ENCODE data around the gene SGO1. TPM values are rescaled to one million over a fixed set of nuclear protein-coding genes. Genes with fewer than 3 reads are reported as not detected.

SGO1 gene
- polyA plus RNA-seq, 1 of the 3 experiments (the other 2 are of a cell fraction) = 2.2 TPM

DNA sequence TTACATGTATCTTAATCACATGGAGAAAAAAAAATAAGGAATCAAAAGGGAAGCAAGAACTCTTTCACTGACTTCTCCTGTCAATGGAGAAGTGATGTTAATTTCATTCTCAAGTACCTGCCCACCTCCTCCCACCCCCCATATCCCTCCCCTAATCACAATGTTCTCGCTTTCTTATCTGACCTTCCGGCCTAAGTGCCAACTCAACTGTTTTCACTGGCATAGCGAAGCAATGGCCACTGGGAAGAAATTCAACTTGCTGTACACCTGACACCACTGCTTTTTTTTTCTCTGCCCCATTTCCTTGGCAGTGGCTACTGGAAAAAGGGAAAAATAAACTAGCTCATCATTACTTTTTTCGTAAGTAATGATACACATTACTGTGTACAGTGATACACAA, 3.8 kb downstream of the SGO1 start:
- Histone ChIP-seq H3K4me2 (no peak overlapping the region), H3F3A (replicated peaks; ENCODE audit: insufficient read depth) (no peaks in the 10 kb centered on the region), H4K20me1 (ENCODE audit: insufficient read depth) (no peaks in the 10 kb centered on the region), H3K27me3 (ENCODE audit: insufficient read depth) (no peaks in the 10 kb centered on the region), H3K9me2 (no peaks in the 10 kb centered on the region), H3K4me1 (ENCODE audit: control insufficient read depth in 1 of 2, insufficient read depth in 2 of 2, low read depth in 1 of 2, low read length in 1 of 2) (peaks cover 13 to 15% of the 10 kb centered on the region in 2 experiments; a peak in 3 of 4 replicates), H3K79me2 (ENCODE audit: insufficient read depth) (peaks cover 38% of the 10 kb centered on the region), H3K36me3 (replicated peaks in 1 of 2; ENCODE audit: control insufficient read depth in 1 of 2, insufficient read depth in 2 of 2, low read length in 1 of 2) (peaks cover 4 to 17% of the 10 kb centered on the region in 2 experiments), H3K9ac (no peak overlapping the region), H3K9me3 (no peaks in the 10 kb centered on the region), H3K4me3 (ENCODE audit: low read depth in 2 of 2, low read length in 1 of 2) (no peak overlapping the region), H2AFZ (ENCODE audit: low read depth) (no peak overlapping the region), H3K27ac (ENCODE audit: low read depth in 2 of 2, low read length in 1 of 2) (no peak overlapping the region)
- TF ChIP-seq NFIC (IDR thresholded peaks at IDR 0.05; ENCODE audit: borderline replicate concordance) (no peak), SMC3 (IDR thresholded peaks at IDR 0.05; ENCODE audit: low read depth, low read length) (no peak), MEF2A (IDR thresholded peaks at IDR 0.05; ENCODE audit: borderline replicate concordance, low read depth) (no peak), EZH2phosphoT487 (IDR thresholded peaks at IDR 0.05; ENCODE audit: borderline replicate concordance, low read depth) (no peak), JUND (IDR thresholded peaks at IDR 0.05) (no peak), FOXJ3 (CRISPR knock-in tag; IDR thresholded peaks at IDR 0.05) (no peak), TEAD4 (IDR thresholded peaks at IDR 0.05; ENCODE audit: borderline replicate concordance, insufficient read depth) (no peak), TCF12 (IDR thresholded peaks at IDR 0.05) (no peak), TAF1 (IDR thresholded peaks at IDR 0.05; ENCODE audit: borderline replicate concordance, low read depth, low read length) (no peak), YY1 (IDR thresholded peaks at IDR 0.05; ENCODE audit: low read depth) (no peak)
- TF ChIP-seq, protein P1, sequence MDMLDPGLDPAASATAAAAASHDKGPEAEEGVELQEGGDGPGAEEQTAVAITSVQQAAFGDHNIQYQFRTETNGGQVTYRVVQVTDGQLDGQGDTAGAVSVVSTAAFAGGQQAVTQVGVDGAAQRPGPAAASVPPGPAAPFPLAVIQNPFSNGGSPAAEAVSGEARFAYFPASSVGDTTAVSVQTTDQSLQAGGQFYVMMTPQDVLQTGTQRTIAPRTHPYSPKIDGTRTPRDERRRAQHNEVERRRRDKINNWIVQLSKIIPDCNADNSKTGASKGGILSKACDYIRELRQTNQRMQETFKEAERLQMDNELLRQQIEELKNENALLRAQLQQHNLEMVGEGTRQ (IDR thresholded peaks at IDR 0.05; ENCODE audit: borderline replicate concordance, low read depth, low read length) = no peak
- TF ChIP-seq, protein P2, sequence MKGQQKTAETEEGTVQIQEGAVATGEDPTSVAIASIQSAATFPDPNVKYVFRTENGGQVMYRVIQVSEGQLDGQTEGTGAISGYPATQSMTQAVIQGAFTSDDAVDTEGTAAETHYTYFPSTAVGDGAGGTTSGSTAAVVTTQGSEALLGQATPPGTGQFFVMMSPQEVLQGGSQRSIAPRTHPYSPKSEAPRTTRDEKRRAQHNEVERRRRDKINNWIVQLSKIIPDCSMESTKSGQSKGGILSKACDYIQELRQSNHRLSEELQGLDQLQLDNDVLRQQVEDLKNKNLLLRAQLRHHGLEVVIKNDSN (IDR thresholded peaks at IDR 0.05; ENCODE audit: borderline replicate concordance, low read depth) = no peak
- TF ChIP-seq, protein P3, sequence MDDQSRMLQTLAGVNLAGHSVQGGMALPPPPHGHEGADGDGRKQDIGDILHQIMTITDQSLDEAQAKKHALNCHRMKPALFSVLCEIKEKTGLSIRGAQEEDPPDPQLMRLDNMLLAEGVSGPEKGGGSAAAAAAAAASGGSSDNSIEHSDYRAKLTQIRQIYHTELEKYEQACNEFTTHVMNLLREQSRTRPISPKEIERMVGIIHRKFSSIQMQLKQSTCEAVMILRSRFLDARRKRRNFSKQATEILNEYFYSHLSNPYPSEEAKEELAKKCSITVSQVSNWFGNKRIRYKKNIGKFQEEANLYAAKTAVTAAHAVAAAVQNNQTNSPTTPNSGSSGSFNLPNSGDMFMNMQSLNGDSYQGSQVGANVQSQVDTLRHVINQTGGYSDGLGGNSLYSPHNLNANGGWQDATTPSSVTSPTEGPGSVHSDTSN (IDR thresholded peaks at IDR 0.05) = no peak
- TF ChIP-seq, protein P4, sequence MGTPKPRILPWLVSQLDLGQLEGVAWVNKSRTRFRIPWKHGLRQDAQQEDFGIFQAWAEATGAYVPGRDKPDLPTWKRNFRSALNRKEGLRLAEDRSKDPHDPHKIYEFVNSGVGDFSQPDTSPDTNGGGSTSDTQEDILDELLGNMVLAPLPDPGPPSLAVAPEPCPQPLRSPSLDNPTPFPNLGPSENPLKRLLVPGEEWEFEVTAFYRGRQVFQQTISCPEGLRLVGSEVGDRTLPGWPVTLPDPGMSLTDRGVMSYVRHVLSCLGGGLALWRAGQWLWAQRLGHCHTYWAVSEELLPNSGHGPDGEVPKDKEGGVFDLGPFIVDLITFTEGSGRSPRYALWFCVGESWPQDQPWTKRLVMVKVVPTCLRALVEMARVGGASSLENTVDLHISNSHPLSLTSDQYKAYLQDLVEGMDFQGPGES (IDR thresholded peaks at IDR 0.05; ENCODE audit: low read depth, low read length) = no peak
- TF ChIP-seq, protein P5, sequence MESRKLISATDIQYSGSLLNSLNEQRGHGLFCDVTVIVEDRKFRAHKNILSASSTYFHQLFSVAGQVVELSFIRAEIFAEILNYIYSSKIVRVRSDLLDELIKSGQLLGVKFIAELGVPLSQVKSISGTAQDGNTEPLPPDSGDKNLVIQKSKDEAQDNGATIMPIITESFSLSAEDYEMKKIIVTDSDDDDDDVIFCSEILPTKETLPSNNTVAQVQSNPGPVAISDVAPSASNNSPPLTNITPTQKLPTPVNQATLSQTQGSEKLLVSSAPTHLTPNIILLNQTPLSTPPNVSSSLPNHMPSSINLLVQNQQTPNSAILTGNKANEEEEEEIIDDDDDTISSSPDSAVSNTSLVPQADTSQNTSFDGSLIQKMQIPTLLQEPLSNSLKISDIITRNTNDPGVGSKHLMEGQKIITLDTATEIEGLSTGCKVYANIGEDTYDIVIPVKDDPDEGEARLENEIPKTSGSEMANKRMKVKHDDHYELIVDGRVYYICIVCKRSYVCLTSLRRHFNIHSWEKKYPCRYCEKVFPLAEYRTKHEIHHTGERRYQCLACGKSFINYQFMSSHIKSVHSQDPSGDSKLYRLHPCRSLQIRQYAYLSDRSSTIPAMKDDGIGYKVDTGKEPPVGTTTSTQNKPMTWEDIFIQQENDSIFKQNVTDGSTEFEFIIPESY (IDR thresholded peaks at IDR 0.05; ENCODE audit: borderline replicate concordance, low read depth) = no peak
- TF ChIP-seq, protein P6, sequence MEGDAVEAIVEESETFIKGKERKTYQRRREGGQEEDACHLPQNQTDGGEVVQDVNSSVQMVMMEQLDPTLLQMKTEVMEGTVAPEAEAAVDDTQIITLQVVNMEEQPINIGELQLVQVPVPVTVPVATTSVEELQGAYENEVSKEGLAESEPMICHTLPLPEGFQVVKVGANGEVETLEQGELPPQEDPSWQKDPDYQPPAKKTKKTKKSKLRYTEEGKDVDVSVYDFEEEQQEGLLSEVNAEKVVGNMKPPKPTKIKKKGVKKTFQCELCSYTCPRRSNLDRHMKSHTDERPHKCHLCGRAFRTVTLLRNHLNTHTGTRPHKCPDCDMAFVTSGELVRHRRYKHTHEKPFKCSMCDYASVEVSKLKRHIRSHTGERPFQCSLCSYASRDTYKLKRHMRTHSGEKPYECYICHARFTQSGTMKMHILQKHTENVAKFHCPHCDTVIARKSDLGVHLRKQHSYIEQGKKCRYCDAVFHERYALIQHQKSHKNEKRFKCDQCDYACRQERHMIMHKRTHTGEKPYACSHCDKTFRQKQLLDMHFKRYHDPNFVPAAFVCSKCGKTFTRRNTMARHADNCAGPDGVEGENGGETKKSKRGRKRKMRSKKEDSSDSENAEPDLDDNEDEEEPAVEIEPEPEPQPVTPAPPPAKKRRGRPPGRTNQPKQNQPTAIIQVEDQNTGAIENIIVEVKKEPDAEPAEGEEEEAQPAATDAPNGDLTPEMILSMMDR (IDR thresholded peaks at IDR 0.05) = no peak
- no peak for DNase-seq
- 100% methylated on average over 4 of the region's 4 CpGs for WGBS (ENCODE audit: low lambda C conversion rate)
- ChIA-PET POLR2A (no interaction called here), CTCF (no interaction called here)

Measured in SK-N-SH (cell line).